SU-DHL-6 (cell line): ENCODE results near the gene ZNF836.

Experiments
- CTCF ChIP-seq: fragments of 200-600 bp; sonication (generic); IDR thresholded peaks from one replicate; pipeline ENCODE4 v1.5.1; 2017; ENCODE audit warnings: antibody characterized with exemption, mild to moderate bottlenecking, low read length, moderate library complexity; ENCODE audit not compliant: insufficient read depth, poor library complexity, severe bottlenecking
- EZH2phosphoT487 ChIP-seq: fragments of 200-600 bp; sonication (generic), shearing (Covaris generic); conservative IDR thresholded peaks from 2 replicates; pipeline ENCODE4 v1.6.1; 2018; ENCODE audit warnings: mild to moderate bottlenecking, antibody characterized with exemption, low read length, moderate library complexity, mixed read lengths

- TF ChIP-seq CTCF, result no peak
- no peak for TF ChIP-seq EZH2phosphoT487
Observed at GRCh38 chr19:52191389-52191788, 20.0 kb upstream of the ZNF836 start.
